Esophagus squamous epithelium (tissue), 4 donors: ENCODE measurements around the gene ABCG4.

ENCODE experiments used
- POLR2A ChIP-seq, 4 donors: fragments of 450-650 bp; IDR thresholded peaks; one replicate each; pipeline ENCODE4 v1.6.1; 2017; ENCODE audit warnings: antibody characterized with exemption in 4 of 4, mild to moderate bottlenecking in 4 of 4, moderate library complexity in 3 of 4
- TF ChIP-seq, protein P1 (sequence below), 6 experiments: fragments of 450-650 bp in 4 of 6; fragments of 200-600 bp in 2 of 6; sonication (generic) in 2 of 6; IDR thresholded peaks; one replicate each; pipeline ENCODE4 v1.5.1; 2016 to 2019; ENCODE audit warnings: antibody characterized with exemption in 6 of 6, mild to moderate bottlenecking in 4 of 6, moderate library complexity in 4 of 6

DNA sequence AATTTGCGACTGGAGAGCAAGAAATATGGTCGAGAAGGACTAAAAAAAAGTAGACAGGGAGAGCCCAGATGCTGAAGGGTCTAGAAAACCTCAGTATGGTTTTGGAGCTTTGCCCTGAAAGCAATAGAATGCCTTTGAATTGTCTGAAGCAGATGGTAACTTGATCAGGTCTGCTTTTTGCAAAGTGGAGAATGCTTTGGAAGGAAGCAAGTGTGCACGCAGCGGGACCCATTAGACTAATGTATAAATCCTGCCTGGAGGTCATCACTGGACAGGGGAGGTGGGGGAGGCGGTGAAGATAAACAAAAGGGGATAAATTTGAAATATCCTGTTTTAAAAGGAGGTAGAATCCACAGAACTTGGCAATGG lies 28.2 kb upstream of the ABCG4 start:
- TF ChIP-seq POLR2A (IDR thresholded peaks at IDR 0.05): no peak
- TF ChIP-seq, protein P1, sequence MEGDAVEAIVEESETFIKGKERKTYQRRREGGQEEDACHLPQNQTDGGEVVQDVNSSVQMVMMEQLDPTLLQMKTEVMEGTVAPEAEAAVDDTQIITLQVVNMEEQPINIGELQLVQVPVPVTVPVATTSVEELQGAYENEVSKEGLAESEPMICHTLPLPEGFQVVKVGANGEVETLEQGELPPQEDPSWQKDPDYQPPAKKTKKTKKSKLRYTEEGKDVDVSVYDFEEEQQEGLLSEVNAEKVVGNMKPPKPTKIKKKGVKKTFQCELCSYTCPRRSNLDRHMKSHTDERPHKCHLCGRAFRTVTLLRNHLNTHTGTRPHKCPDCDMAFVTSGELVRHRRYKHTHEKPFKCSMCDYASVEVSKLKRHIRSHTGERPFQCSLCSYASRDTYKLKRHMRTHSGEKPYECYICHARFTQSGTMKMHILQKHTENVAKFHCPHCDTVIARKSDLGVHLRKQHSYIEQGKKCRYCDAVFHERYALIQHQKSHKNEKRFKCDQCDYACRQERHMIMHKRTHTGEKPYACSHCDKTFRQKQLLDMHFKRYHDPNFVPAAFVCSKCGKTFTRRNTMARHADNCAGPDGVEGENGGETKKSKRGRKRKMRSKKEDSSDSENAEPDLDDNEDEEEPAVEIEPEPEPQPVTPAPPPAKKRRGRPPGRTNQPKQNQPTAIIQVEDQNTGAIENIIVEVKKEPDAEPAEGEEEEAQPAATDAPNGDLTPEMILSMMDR (IDR thresholded peaks at IDR 0.05): no peak
